Aorta (tissue), 5 donors: ENCODE measurements around the gene MAP4K1. TPM values are rescaled to one million over a fixed set of nuclear protein-coding genes. Genes with fewer than 3 reads are reported as not detected.

Experiments used
- ATAC-seq: fragments of 200-7000 bp; cut with Tn5 transposase; one replicate; pipeline ENCODE4 v1.9.1; 2022; ENCODE audit warnings: moderate library complexity; ENCODE audit not compliant: low FRiP score
- DNase-seq, 2 donors: peaks; one replicate each; pipeline ENCODE4 v3.0.0-alpha.2; 2020
- H3K27ac ChIP-seq, 2 donors: one replicate each; pipeline ENCODE4 v1.5.1; 2013; ENCODE audit warnings: low read length in 2 of 2, mild to moderate bottlenecking in 2 of 2, moderate library complexity in 2 of 2, control low read depth in 1 of 2, inconsistent platforms in 1 of 2, low read depth in 1 of 2
- H3K27me3 ChIP-seq, 2 donors: one replicate each; pipeline ENCODE4 v1.6.1; 2013; ENCODE audit warnings: control low read depth in 1 of 2, low read length in 1 of 2, mild to moderate bottlenecking in 1 of 2, moderate library complexity in 1 of 2; ENCODE audit not compliant: insufficient read depth in 2 of 2, control insufficient read depth in 1 of 2
- H3K36me3 ChIP-seq, 2 donors: one replicate each; pipeline ENCODE4 v1.6.1; 2013; ENCODE audit warnings: control low read depth in 1 of 2, low read length in 1 of 2, mild to moderate bottlenecking in 1 of 2; ENCODE audit not compliant: insufficient read depth in 2 of 2, control insufficient read depth in 1 of 2
- H3K4me1 ChIP-seq, 2 donors: one replicate each; pipeline ENCODE4 v1.6.1; 2013; ENCODE audit warnings: low read length in 2 of 2, control low read depth in 1 of 2, mild to moderate bottlenecking in 1 of 2, moderate library complexity in 1 of 2; ENCODE audit not compliant: insufficient read depth in 2 of 2, control insufficient read depth in 1 of 2
- H3K4me3 ChIP-seq, 2 donors: one replicate each; pipeline ENCODE4 v1.5.1; 2013; ENCODE audit warnings: low read length in 2 of 2, control low read depth in 1 of 2, mild to moderate bottlenecking in 1 of 2
- H3K9me3 ChIP-seq: one replicate; pipeline ENCODE4 v1.6.1; 2013; ENCODE audit warnings: mild to moderate bottlenecking, low read length; ENCODE audit not compliant: control insufficient read depth
- WGBS, 2 donors: extraction: QIAGEN DNeasy Blood & Tissue Kit; methylation state at CpG; one replicate each; pipeline ENCODE4 v1.1.7; 2013; 5-methylcytosine and 5-hydroxymethylcytosine counted together
- intact Hi-C, 2 donors: fragments of 100-400 bp; cut with DNase I; formaldehyde crosslinking; loops; one replicate each; pipeline versions ENCODE4 v1.14.2 to v1.15.0; 2022
- polyA plus RNA-seq, 2 donors: library from polyadenylated mRNA; stranded (reverse); fragments of 200-250 nt; gene quantifications; one replicate each; pipeline ENCODE4 v1.2.3, GENCODE V29; 2013
- total RNA-seq, 2 donors: library from RNA; stranded (reverse); fragmentation: NEBNext Ultra II Directional; extraction: Animal tissue kit (Norgen Biotek cat#: 25700); gene quantifications; one replicate each; pipeline ENCODE4 v1.2.1, GENCODE V29; 2021
- donor health status: healthy with polysubstance abuse.
- donor health status: Bipolar disorder and iron deficiency.
- donor health status: DM: no; HTN: no; CAD: no.
- donor health status: DM: no; HTN: no; CAD: no.
- donor health status: DM: yes; HTN: yes; CAD: no.

Gene MAP4K1
- total and polyA plus RNA-seq, 4 donors: 1.6 to 13.2 (median 4.7) TPM

- ATAC-seq (no peak), DNase-seq (no peak)
- intact Hi-C loops: loop anchor here in 1 of 2 donors (10.0 kb wide), 1 partner anchor 180 kb away; the partner anchor contains the start of gene ECH1
- Histone ChIP-seq H3K4me3 (peak overlapping the region in 1 of 2 donors; percentile 11), H3K9me3 (no peaks in the 10 kb centered on the region), H3K36me3 (peaks cover 0 to 2% of the 10 kb centered on the region in 2 donors), H3K27ac (peak overlapping the region; percentile 70 to 80), H3K4me1 (peaks cover 11 to 19% of the 10 kb centered on the region in 2 donors), H3K27me3 (no peaks in the 10 kb centered on the region)
- 24 to 28% methylated on average over 5 of the region's 5 CpGs for WGBS, 2 donors
These were observed 37.5 kb upstream of the MAP4K1 start for GRCh38 chr19:38655148-38655824.

- 2 to 5% methylated on average over 6 of the region's 6 CpGs for WGBS, 2 donors
- ATAC-seq (no peak), DNase-seq (no peak)
- intact Hi-C loops: loop anchor here in 1 of 2 donors (10.0 kb wide), 1 partner anchor 180 kb away; the partner anchor contains the start of gene ECH1
- H3K27ac ChIP-seq: peak overlapping the region; percentile 70 to 80
- peaks cover 0 to 2% of the 10 kb centered on the region in 2 donors for H3K36me3 ChIP-seq
- H3K4me1 ChIP-seq: peaks cover 11 to 19% of the 10 kb centered on the region in 2 donors
- H3K9me3 ChIP-seq: no peaks in the 10 kb centered on the region
- peak overlapping the region in 1 of 2 donors; percentile 11 for H3K4me3 ChIP-seq
- H3K27me3 ChIP-seq: no peaks in the 10 kb centered on the region
These were observed 36.9 kb upstream of the MAP4K1 start for GRCh38 chr19:38654628-38655055.

GRCh38 chr19:38653028-38653571 is 35.3 kb upstream of the MAP4K1 start:
- intact Hi-C loops: loop anchor here in 1 of 2 donors (10.0 kb wide), 1 partner anchor 182 kb away; the partner anchor contains the start of gene ECH1
- Histone ChIP-seq H3K9me3 (no peaks in the 10 kb centered on the region), H3K27me3 (no peaks in the 10 kb centered on the region), H3K36me3 (peaks cover 0 to 2% of the 10 kb centered on the region in 2 donors), H3K4me1 (peaks cover 11 to 19% of the 10 kb centered on the region in 2 donors), H3K27ac (peak overlapping the region; percentile 97 to 99), H3K4me3 (no peak overlapping the region)
- WGBS, 2 donors: 3 to 8% methylated on average over 7 of the region's 7 CpGs
- ATAC-seq (no peak), DNase-seq (no peak)

- H3K27me3 ChIP-seq: no peaks in the 10 kb centered on the region
- 2 to 6% methylated on average over 12 of the region's 12 CpGs for WGBS, 2 donors
- peak overlapping the region; percentile 52 to 100 for H3K4me3 ChIP-seq
- ATAC-seq: peak; percentile 4
- H3K9me3 ChIP-seq: no peaks in the 10 kb centered on the region
- intact Hi-C loops: loop anchor here in 1 of 2 donors (10.0 kb wide), 1 partner anchor 184 kb away; the partner anchor contains the start of gene ECH1
- H3K4me1 ChIP-seq: peaks cover 8 to 12% of the 10 kb centered on the region in 2 donors
- no peak for DNase-seq
- H3K27ac ChIP-seq: peak overlapping the region; percentile 95 to 97
- H3K36me3 ChIP-seq: no peaks in the 10 kb centered on the region
These were observed 33.3 kb upstream of the MAP4K1 start for GRCh38 chr19:38650911-38651584.

GRCh38 chr19:38650172-38650775 is 32.5 kb upstream of the MAP4K1 start:
- 3 to 5% methylated on average over 8 of the region's 8 CpGs for WGBS, 2 donors
- Histone ChIP-seq H3K4me3 (peak overlapping the region; percentile 98 to 100), H3K27me3 (no peaks in the 10 kb centered on the region), H3K9me3 (no peaks in the 10 kb centered on the region), H3K4me1 (peaks cover 6 to 11% of the 10 kb centered on the region in 2 donors), H3K27ac (peak overlapping the region; percentile 95 to 97), H3K36me3 (no peaks in the 10 kb centered on the region)
- DNase-seq: no peak
- intact Hi-C loops: loop anchor here in 1 of 2 donors (10.0 kb wide), 1 partner anchor 185 kb away; the partner anchor contains the start of gene ECH1
- no peak for ATAC-seq

GRCh38 chr19:38649305-38650171 is 31.8 kb upstream of the MAP4K1 start:
- Histone ChIP-seq H3K4me1 (peaks cover 6 to 7% of the 10 kb centered on the region in 2 donors), H3K9me3 (no peaks in the 10 kb centered on the region), H3K27me3 (no peaks in the 10 kb centered on the region), H3K36me3 (no peaks in the 10 kb centered on the region), H3K4me3 (peak overlapping the region; percentile 98 to 100), H3K27ac (peak overlapping the region; percentile 95 to 97)
- 2% methylated on average over 15 of the region's 15 CpGs for WGBS, 2 donors
- DNase-seq: no peak
- peak; percentile 16 for ATAC-seq
- intact Hi-C loops: loop anchor here (2.0 to 10.0 kb wide), 4 partner anchors 43 to 198 kb away; partner anchors contain the start of genes ECH1 (in 1 of the 2) and HNRNPL (in 1 of the 2)

- WGBS, 2 donors: 0 to 1% methylated on average over 13 of the region's 13 CpGs
- Histone ChIP-seq H3K27ac (peak overlapping the region; percentile 95 to 97), H3K27me3 (no peaks in the 10 kb centered on the region), H3K9me3 (no peaks in the 10 kb centered on the region), H3K4me3 (peak overlapping the region; percentile 98 to 100), H3K4me1 (peaks cover 3% of the 10 kb centered on the region in 2 donors), H3K36me3 (no peaks in the 10 kb centered on the region)
- DNase-seq (no peak), ATAC-seq (no peak)
- intact Hi-C loops: loop anchor here in 1 of 2 donors (2.0 to 5.0 kb wide), 3 partner anchors 44 to 198 kb away; partner anchors contain the start of gene HNRNPL
These were observed 31.1 kb upstream of the MAP4K1 start for GRCh38 chr19:38648769-38649304.
